Peyer's patch (tissue), 4 donors: Measurements from ENCODE around the gene FKBP11. TPM values are rescaled to one million over a fixed set of nuclear protein-coding genes. Genes with fewer than 3 reads are reported as not detected.
A peak's percentile ranks its signal among the peaks of the same experiment; 100 is the strongest.

Experiments
- DNase-seq, 3 donors: peaks; one replicate each; pipeline ENCODE4 v3.0.0-alpha.2; 2017 to 2019
- H3K27ac ChIP-seq, 4 donors: fragments of 200-600 bp; sonication (generic); one replicate each; pipeline ENCODE4 v1.5.1; 2016 to 2019
- H3K27me3 ChIP-seq, 2 donors: fragments of 200-600 bp; sonication (generic); one replicate each; pipeline ENCODE4 v1.5.1; 2019
- H3K36me3 ChIP-seq, 3 donors: fragments of 200-600 bp; sonication (generic); one replicate each; pipeline ENCODE4 v1.5.1; 2016 to 2019
- H3K4me1 ChIP-seq, 4 donors: fragments of 200-600 bp; sonication (generic); one replicate each; pipeline ENCODE4 v1.5.1; 2016 to 2019
- H3K4me3 ChIP-seq, 4 donors: fragments of 200-600 bp; sonication (generic); 1 replicate in 3 of 4; 2 replicates in 1 of 4; pipeline ENCODE4 v1.5.1; 2016 to 2019; ENCODE audit warnings: mild to moderate bottlenecking in 1 of 4
- H3K9me3 ChIP-seq, 4 donors: fragments of 200-600 bp; sonication (generic); one replicate each; pipeline ENCODE4 v1.5.1; 2016 to 2019; ENCODE audit warnings: mild to moderate bottlenecking in 1 of 4
- POLR2A ChIP-seq, 2 donors: fragments of 450-650 bp; IDR thresholded peaks; one replicate each; pipeline ENCODE4 v1.5.1; 2017; ENCODE audit warnings: antibody characterized with exemption in 2 of 2, mild to moderate bottlenecking in 2 of 2, moderate library complexity in 2 of 2
- total RNA-seq, 4 donors: library from RNA; depleted of rRNA; stranded (reverse); fragments of >200 nt; gene quantifications; one replicate each; pipeline ENCODE4 v1.1.0, GENCODE V29; 2016
- TF ChIP-seq, protein P1 (sequence below), 6 experiments: fragments of 450-650 bp in 4 of 6; fragments of 200-600 bp in 2 of 6; sonication (generic) in 1 of 6; IDR thresholded peaks; one replicate each; pipeline ENCODE4 v1.5.1; 2017 to 2019; ENCODE audit warnings: antibody characterized with exemption in 6 of 6, mild to moderate bottlenecking in 3 of 6, moderate library complexity in 1 of 6

Gene FKBP11
- total RNA-seq, 4 donors from 2014 or later: 7.5 to 26.9 (median 12.6) TPM

DNA sequence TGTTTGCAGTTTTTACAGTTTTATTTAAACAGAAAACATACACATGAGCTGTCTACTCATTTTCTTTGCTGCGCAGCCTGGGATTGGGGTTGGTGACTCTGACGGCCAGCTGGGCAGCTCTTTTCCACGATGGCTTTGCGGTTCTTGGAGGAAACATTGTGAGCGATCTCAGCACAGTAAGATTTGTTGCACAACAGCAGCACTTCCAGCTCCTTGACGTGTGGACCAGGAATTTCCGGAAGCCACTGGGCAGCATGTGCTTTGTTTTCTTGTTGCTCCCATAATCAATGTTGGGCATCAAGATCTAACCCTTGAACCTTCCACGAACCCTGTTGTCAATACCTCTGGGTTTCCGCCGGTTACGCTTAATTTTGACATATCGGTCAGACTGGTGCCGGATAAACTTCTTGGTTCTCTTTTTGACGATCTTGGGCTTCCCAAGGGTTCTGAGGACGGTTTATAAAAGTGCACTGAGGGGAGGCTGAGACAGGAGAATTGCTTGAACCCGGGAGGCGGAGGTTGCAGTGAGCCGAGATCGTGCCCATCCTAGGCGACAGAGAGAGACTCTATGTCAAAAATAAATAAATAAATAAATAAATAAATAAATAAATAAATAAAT is 21.8 kb downstream of the FKBP11 start:
- DNase-seq: no peak
- Histone ChIP-seq H3K27me3 (no peaks in the 10 kb centered on the region), H3K4me3 (peak overlapping the region in 2 of 4 donors; percentile 23 to 37), H3K36me3 (no peaks in the 10 kb centered on the region), H3K9me3 (no peaks in the 10 kb centered on the region), H3K4me1 (no peaks in the 10 kb centered on the region), H3K27ac (no peak overlapping the region)
- TF ChIP-seq, protein P1, sequence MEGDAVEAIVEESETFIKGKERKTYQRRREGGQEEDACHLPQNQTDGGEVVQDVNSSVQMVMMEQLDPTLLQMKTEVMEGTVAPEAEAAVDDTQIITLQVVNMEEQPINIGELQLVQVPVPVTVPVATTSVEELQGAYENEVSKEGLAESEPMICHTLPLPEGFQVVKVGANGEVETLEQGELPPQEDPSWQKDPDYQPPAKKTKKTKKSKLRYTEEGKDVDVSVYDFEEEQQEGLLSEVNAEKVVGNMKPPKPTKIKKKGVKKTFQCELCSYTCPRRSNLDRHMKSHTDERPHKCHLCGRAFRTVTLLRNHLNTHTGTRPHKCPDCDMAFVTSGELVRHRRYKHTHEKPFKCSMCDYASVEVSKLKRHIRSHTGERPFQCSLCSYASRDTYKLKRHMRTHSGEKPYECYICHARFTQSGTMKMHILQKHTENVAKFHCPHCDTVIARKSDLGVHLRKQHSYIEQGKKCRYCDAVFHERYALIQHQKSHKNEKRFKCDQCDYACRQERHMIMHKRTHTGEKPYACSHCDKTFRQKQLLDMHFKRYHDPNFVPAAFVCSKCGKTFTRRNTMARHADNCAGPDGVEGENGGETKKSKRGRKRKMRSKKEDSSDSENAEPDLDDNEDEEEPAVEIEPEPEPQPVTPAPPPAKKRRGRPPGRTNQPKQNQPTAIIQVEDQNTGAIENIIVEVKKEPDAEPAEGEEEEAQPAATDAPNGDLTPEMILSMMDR (IDR thresholded peaks at IDR 0.05): no peak
- no peak for TF ChIP-seq POLR2A (IDR thresholded peaks at IDR 0.05)

DNA sequence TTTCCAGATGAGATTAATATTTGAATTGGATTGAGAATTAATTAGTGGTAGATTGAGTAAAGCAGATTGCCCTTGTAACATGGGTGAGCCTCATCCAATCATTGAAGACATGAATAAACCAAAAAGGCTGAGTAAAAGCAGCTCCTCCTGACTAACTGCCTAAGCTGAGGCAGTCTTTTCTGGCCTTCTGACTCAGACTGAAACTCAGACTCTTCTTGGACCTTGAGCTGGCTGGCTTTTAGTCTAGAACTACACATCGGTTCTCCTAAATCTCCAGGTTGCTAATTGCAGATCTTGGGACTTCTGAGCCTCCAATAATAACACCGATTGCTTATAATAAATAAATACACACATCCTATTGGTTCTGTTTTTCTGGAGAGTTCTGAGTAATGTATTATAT is 24.0 kb downstream of the FKBP11 start:
- H3K9me3 ChIP-seq: no peaks in the 10 kb centered on the region
- no peaks in the 10 kb centered on the region for H3K27me3 ChIP-seq
- TF ChIP-seq POLR2A (IDR thresholded peaks at IDR 0.05): no peak
- TF ChIP-seq, protein P1 (IDR thresholded peaks at IDR 0.05): no peak
- H3K4me3 ChIP-seq: no peak overlapping the region
- H3K4me1 ChIP-seq: no peaks in the 10 kb centered on the region
- DNase-seq: no peak
- H3K27ac ChIP-seq: no peak overlapping the region
- H3K36me3 ChIP-seq: no peaks in the 10 kb centered on the region

DNA sequence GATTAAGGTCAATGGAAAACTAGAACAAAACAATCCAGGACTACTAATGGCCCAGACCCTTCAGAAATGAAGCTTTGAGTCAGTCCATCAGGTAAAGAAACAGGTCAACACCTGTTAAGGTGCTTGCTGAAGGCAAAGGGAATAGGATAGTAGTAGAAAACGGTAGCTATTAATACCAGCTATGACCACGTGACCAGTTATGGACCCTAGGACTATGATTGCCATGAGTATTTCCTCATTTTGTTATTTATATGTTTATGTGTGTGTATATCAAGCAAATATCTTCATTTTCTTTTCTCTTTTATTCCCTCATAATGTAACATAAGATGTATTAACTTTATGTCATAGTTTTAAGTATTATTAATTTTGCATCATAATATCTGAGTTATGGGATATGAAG is 25.6 kb downstream of the FKBP11 start:
- no peak for DNase-seq
- Histone ChIP-seq H3K27me3 (no peaks in the 10 kb centered on the region), H3K4me1 (no peaks in the 10 kb centered on the region), H3K36me3 (no peaks in the 10 kb centered on the region), H3K27ac (no peak overlapping the region), H3K4me3 (no peak overlapping the region), H3K9me3 (no peaks in the 10 kb centered on the region)
- TF ChIP-seq POLR2A (IDR thresholded peaks at IDR 0.05): no peak
- TF ChIP-seq, protein P1 (IDR thresholded peaks at IDR 0.05): no peak

DNA sequence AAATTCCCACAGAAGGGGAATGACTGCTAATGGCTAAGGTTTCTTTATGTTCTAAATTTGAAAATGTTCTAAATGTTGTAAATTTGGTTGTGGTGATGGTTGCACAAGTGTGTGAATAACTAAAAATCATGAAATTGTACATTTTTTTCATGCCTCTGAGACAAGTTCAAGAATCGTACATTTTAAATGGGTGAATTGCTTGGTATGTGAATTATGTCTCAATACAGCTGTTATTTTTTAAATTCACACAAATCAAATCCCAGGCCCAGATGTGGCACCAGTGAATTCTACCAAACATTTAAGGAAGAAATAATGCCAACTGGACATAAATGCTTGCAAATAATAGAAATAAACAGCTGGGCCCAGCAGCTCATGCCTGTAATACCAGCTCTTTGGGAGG is 31.0 kb downstream of the FKBP11 start:
- Histone ChIP-seq H3K36me3 (no peaks in the 10 kb centered on the region), H3K4me3 (no peak overlapping the region), H3K4me1 (peaks cover 0 to 7% (median 2%) of the 10 kb centered on the region in 4 donors), H3K9me3 (no peaks in the 10 kb centered on the region), H3K27me3 (no peaks in the 10 kb centered on the region), H3K27ac (no peak overlapping the region)
- no peak for DNase-seq
- TF ChIP-seq, protein P1 (IDR thresholded peaks at IDR 0.05): no peak
- no peak for TF ChIP-seq POLR2A (IDR thresholded peaks at IDR 0.05)

DNA sequence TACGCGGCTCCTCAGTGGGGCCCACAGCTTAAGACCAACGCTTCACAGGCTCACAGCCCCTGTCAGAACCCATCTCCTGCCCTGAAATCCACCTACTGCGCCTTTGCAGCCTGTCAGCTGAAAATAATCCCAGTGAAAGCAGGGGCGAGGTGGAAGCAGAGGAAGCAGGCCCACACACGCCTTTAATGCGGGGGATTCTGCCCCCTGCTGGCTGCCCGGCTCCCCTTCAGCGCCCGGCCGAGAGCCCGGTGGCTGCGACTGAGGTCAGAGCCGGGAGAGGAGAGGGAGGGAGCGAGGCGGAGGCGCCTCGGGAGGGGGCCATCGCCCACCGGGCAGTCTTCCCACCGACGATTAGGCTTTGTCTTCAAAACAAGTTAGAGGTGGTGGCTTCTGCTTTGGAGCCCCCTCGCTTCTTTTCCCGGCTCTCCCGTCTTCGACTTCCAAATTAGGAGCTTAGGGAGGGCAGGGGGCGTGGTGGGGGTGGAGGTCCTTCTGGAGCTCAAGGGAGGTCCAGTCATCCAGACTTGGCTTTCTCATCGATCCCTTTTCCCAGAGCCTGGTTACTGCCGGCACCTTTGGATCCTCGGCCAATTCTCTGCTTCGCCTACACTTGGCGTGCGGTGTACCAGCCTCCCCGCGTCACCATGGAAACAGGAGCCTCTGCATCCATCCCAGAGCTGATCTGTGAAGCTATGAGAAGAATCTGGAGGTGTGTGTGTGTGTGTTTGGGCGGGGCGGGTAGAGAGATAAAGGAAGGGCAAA is 34.5 kb downstream of the FKBP11 start:
- Histone ChIP-seq H3K27ac (no peak overlapping the region), H3K36me3 (no peaks in the 10 kb centered on the region), H3K27me3 (no peaks in the 10 kb centered on the region), H3K4me3 (peak overlapping the region; percentile 2 to 20 (median 11)), H3K4me1 (peaks cover 0 to 7% (median 2%) of the 10 kb centered on the region in 4 donors), H3K9me3 (no peaks in the 10 kb centered on the region)
- TF ChIP-seq, protein P1 (IDR thresholded peaks at IDR 0.05): peak; percentile 64 to 92 (median 90)
- no peak for TF ChIP-seq POLR2A (IDR thresholded peaks at IDR 0.05)
- peak; percentile 61 to 89 (median 88) for DNase-seq
